SKM-1 (cell line): ENCODE results near the gene KRT76.
"Not testable (repeated sequence)": the region's sequence is repeated elsewhere in the genome, so short reads cannot be mapped to it uniquely, and the experiment has no call there.

ENCODE experiments used
- DNase-seq: peaks from one replicate; lab custom pipeline; 2025; ENCODE audit not compliant: unreplicated experiment; lab: John Stamatoyannopoulos, UW

Gene KRT76

DNA sequence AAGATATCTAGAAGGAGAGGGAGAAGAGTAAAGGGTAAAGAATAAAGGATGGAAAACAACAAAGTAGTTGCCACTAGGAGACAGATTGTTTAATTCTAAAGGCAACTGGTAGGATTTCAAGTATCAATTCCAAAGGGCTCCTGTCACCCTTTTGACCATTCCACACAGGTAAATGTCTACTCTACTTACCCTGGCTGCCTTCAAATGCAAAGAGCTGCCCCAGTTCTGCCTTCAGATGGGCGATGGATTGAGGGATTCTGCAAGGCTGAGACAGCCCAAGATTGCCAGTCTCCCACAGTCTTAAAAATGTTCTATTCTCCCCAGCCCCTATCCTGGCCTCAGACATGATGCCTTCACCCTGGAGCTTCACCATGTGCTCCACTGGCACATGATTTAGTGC lies 11.4 kb downstream of the KRT76 start:
- no peak for DNase-seq

DNA sequence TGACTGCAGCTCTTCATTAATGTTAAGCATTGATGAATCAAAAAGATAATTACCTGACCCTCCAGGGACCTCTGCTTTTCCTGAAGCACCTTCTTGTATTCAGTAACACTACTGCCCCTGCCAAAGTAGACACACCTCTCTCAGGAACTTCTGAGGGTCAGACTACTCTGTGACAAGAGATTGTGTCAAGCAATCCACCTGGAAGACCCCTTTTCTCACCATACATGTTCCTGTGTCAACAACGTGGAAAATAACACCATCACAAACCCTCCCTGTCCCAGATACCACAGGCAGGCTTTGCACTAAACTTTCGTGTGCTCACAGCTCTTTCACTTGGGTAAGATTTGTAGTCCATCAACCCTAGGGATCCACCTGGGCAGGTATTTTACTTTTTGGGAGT lies 13.2 kb downstream of the KRT76 start:
- DNase-seq: no peak

DNA sequence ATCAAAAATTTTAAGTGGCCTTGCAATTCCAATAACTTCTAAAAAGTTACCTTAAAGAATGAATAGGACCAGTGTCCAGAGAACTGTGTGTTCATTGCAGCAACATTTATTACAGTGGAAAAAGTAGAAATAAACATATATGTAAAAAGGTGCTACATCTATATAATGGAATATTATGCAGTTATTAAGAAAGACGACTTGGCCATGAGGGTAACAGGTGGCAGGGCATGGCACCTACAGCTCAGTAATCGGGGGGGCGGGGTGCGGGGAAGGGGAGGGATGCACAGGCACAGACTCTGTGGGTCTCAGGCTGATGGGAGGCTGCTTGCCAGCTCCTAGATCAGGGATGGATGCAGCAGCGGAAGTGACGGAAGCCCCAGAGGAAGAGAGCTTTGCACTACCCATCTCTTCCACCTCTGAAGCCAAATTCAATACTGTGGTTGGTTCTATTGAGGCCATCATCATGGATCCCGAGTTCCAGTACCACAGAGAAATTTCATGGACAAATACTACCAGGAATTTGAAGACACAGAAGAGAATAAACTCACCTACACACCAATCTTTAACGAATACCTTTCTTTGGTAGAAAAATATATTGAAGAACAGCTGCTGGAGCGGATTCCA lies 14.0 kb downstream of the KRT76 start:
- no peak for DNase-seq

DNA sequence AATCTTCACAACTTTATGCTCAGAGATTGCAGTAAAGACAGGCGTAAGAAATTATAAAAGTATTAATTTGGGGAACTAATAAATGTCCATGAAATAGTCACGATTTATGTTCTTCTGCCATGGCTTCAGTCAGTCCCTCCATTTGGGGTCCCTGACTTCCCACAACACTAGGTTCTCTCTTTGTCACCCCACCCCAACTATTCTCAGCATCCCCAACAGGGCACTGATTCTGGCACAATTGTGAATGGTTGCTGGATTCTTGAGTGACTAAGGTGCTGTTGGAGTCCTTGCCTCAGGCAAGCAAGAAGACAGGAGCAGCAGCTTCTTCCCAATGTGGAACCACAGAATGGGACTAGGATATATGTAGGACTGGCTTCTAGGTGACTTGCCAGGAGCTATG lies 15.3 kb downstream of the KRT76 start:
- no peak for DNase-seq

DNA sequence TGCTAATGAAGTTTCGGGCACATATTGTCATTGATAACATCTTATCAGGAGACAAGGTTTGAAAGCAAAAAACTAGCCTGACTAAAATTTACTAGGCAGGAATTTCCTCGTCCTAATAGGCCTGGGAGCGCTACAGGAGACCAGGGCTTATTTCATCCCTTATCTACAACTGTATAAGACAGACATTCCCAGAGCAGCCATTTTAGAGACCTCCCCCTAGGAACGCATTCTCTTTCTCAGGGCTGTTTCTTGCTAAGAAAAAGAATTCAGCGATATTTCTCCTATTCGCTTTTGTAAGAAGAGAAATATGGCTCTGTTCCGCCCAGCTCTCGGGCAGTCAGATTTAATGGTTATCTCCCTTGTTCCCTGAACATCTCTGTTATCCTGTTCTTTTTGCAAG lies 15.9 kb downstream of the KRT76 start:
- DNase-seq: not testable (repeated sequence)

DNA sequence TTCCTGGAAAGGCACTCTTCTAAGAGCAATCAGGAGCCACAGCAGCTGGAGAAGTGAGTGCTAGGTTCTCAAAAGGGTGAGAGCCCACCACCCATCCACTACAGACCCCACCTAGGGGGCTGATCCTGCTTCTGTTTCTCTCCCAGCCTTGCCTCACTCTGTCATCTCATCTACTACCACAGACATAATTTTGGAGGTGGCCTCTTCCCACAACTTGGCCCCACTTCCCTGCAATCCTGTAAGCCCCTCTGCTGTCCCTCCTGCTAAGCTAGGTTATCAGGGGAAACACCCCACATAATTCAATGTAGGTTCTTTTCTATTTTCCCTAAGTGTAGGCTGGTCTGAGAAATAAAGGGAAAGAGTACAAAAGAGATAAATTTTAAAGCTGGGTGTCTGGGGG lies 16.5 kb downstream of the KRT76 start:
- DNase-seq: no peak

DNA sequence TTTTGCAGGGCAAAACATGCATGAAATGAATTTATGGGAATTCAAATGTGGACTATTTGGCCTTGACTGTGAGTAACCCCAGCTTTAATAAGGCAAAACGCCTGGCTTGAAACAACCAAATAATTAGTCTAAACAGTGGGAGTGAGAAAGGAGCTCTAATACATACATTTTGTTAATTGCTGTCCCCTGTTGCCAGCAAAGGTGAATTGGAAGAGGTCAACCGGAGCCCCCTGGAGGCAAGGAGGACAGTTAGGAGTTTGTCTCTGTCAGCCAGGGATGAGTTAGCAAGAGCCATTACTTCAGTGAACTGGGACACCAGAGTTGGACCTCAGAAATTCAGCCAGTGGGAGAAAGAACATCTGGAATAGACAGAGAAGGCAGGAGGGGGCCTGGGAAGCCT lies 17.4 kb downstream of the KRT76 start:
- no peak for DNase-seq

DNA sequence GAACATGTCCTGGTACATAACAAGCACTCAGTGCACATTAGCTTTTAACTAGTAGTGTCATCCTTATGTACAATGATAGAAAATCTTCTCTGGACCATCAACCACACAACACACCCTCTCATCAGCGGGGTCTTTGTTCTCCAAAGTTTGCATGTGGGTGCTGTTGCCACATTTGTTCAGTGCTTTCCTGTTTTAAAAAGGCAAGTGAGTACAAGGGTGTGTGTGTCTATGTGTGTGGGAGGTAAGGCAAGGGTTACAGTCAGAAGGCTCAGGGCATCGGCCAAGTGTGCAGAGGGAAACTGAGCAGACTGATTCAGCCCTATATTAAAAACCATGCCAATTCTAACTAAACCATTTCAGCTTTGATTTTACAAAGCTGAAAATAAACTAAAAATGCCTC lies 17.9 kb downstream of the KRT76 start:
- DNase-seq: no peak

DNA sequence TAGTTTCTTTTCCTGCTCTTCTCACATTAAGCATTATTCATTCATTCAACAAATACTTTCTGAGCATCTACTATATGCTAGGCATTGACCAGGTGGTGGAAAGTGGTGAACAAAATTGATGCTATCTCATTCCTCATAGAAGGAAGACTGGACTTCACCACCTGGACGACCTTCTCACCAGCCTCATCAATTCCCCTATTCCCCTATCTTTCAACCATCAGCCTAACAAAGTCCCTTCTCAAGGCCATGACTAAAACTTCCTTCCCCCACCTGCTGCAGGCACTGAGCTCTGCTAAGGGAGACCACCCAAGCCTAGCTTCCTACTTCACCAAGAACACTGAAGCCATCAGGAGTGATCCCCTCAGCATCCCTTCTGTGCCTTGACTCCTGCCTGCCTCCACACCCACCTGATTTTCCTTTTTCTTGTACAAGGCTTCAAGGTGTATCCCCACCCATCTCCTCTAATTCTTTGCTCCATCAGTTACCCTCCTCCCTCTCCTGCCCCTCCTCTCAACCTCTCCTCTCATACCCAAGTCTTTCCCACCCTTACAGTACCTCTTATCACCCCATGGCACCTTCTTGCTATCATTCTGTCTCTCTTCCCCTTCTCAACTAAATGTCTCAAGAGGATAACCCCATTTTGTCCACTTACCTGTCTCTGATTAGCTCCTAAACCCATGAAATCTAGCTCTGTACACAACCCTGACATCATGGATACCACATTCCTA lies 19.5 kb downstream of the KRT76 start:
- DNase-seq: no peak

DNA sequence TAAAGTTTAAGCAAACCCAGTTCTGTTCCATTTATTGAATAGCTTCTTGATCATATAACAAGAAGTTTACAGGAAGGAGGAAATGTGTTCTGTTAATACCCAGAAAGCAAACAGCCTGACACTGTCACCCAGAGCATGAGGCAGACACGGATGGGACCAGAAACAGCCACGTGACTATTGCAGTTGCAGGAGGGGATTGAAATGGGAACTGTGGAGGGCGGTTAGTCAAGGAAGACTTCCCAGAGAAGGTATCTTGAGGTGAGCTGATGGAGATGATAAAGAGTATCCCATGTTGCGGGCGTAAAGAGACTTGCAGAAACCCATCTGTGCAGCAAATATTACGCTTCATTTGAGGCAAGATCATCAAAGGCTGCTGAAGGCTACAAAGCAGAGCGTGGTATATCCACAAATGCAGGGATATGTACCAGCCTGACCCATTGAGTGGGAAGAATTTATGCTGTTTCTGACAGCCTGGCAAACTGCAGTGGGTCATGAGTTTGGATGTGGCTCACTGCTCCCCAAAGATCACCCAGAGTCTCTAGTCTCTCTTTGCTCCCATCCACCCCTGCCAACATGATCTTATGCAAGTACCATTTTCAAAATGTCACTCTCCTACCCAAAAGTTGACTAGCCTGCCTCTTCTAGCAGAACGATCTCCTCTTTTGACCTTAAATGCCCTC lies 20.7 kb downstream of the KRT76 start:
- no peak for DNase-seq

DNA sequence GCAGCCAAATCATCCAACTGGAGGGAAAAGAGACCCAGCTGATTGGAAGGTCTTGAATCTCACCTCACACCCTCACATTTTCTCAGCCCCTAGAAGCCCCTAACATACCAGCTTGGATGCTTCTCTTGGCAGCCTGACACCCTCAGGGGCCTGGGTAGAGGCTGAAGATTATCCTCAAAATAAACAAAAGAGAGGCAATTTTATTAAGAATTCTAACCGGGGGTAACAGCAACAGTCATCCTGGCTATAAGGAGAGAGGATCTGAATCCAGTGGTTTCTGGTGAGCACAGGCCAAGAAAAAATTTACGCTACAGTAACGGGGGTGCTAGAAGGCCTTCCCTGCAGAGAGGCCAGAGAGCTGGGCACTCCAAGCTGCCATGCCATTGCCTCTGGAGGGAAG lies 21.6 kb downstream of the KRT76 start:
- DNase-seq: no peak

DNA sequence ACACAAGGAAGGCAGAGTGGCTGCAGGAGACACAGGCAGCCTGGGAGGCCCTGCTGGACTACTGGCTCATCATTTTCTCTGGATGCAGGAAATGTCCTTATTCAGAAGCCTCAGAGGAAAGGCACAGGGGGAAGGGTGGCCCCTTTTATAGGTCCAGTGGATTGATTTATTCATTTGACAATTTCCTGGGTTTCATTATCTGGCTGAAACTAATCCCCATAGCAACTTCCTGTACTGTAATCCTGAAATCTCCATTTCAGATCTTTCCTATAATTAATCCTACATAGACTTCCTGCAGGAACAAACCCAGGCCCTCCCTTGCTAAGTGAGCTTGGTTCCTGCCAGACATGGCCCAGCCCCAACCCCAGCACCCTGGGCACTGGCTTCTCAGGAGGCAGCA lies 23.0 kb downstream of the KRT76 start:
- no peak for DNase-seq

DNA sequence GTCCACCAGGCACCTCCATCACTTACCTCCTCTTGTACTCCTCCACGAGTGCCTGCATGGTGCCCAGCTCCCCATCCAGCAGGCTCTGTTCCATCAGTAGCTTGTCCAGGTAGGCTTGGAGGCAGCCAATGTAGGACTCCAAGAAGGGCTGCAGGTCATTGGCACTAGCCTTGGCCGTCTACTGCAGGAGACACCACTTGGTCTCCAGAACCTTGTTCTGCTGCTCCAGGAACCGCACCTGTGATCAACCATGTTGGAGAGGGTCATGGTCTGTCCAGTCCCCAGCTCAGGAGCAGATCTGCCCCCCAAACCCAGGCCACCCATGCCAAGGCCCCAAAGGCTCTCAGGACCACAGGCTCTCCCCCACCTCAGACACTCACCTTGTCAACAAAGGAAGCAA lies 23.9 kb downstream of the KRT76 start:
- DNase-seq: no peak

DNA sequence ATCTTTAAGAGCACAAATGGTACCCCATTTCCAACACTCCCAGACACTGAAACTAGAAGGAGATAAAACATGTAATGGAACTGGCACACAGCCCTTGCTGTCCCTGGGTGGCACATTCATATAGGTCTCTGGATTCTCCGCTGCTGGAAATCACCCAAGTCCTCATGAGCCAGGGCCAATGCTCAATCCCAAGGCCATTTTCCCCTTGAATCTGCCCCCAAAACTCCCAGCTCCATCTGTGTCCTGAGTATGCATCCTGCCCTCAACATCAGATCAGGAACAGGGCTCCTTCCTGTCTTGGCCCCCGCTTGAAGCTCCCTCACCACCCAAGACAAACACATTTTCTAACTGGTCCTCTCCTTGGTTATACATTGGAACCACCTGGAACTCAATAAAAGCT lies 24.6 kb downstream of the KRT76 start:
- no peak for DNase-seq

DNA sequence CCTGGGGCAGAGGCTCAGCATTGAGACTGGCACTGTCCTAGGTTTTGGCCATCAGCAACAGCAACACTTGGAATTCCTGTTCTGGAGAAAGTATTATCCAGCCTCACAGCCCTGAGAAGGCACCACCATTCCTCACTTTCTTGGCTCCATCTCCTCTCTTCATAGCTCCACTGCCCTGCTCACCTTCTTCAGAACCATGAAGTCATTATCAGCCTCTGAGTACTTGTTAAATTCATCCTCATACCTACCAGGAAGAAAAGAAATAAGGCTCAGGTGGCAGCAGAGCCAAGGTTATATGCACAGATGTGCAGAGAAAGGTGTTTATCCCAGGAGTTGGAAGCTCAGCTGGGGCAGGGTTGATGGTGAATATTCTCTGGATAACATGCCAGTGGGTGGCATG lies 25.4 kb downstream of the KRT76 start:
- DNase-seq: no peak

DNA sequence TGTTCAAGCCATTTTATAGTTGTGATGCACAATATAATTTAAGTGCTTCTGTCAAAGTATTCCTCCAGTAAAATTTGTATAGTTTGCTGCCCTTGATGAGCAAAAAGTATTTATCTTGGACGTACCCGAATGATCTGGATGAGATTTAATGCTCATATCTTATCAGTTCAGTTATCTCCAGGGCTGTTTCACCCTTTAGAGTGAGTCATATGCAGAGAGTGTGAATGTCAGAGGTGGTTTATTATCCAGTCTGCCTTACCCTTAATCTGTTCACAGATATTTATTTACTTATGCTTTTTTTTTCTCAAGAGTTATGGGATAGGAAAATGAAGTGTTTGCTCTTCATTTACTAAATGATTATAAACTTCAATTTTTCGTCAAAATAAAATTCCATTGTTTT lies 26.6 kb downstream of the KRT76 start:
- DNase-seq: not testable (repeated sequence)

DNA sequence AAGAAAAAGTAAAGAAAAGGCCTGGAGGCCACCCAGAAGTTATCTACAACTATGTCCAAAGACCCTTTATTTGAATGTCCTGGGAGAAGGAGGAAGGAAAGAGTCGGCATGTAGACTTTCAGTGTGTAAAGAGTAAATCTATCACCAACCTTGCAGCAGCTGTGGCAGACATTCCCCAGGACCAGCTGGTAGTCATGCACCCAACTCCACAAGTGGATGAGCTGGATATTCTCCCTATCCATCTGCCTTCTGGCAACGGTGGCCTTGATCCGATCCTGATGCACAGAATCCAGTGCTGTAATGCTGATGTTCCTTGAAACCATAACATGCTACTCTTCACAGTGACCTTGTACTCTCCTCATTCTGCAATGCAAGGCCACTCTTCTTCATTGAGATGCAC lies 27.3 kb downstream of the KRT76 start:
- DNase-seq: no peak

DNA sequence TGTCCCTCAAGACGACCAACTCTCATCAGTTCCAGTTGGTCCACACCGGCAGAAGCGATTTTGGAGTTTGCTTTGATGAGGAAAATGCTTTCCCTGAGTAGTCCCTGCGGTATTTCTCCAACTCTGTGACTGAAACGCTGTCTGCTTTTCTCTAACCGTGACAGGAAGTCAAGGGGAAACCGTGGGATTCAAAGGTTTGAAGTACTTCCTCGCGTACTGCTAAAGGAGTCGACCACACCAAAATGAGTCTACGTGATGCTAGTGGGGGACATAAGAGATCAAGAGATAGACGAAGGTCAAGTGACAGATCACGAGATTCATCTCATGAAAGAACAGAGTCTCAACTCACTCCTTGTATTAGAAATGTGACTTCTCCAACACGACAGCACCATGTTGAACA lies 28.6 kb downstream of the KRT76 start:
- DNase-seq: no peak

DNA sequence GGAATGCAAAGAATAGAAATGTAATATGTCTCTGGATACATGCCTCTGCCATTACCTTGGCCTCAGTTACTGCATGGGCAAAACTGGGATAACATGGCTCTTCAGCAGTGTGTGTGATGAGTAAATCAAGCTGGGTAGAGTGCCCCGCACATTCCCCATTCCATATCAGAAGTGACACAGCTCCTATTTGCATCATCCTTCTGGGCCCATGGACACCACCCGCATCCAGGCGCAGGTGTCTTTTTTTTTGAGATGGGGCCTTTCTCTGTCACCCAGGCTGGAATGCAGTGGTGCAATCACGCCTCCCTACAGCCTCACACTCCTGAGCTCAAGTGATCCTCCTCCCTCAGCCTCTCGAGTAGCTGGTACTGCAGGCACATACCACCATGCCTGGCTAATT lies 31.6 kb downstream of the KRT76 start:
- DNase-seq: no peak

DNA sequence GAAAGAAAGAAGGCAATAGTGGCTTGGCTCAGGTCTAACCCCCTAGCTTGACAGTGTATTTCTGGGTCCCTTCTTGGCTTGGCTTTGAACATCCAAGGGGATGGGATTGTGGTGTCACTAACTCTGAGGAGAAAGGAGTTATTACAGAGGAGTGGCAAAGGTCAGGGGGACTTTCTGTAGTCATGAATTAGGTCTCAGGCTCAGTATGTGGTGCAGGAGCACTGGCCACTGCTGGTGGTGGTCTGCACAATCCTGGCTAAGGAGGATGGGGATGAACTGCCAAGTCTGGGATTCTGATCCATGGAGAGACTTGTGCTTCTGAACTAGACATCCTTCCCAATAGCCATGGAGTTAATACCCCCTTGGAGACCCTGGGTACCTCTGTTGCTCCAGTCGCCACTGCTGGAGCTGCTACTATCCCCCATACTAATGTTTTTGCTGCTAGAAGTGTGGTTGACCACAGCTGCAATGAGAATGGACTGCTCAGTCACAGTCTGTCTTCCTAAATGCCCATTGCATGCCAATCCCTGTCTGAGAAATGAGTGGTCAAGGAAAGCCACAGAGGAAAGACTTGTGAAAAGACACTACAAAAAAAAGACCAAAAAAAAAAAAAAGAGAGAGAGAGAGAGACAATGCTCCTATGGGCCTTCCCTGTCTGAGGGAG lies 32.5 kb downstream of the KRT76 start:
- DNase-seq: no peak

DNA sequence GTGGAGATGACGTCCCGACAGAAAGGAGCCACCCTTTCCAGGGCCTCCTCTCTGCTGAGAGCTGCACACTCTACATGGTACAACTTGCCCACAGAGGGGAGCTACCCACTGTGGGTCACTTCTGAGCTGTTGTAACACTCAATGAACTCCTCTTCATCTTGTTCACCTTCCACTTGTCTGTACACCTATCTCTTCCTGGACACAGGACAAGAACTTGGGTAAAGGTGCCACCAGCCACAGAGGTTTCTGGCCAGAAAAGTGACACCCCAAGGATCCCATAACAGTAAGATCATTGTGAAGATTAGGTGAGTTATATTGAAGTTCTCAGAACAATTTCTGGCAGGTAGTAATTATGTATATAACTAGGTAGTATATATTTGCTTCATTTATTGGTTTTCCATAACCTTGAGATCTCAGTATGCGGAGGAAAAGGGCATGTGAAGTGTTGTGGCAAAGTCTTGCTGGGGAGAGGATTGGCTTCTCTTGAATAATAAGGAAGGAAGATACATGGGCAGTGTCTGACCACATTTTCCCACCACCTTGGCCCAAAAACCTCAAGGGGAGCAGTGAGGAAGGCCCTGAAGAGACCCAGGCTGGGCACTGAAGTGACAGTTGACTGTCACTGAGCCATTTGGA lies 34.2 kb downstream of the KRT76 start:
- DNase-seq: no peak

DNA sequence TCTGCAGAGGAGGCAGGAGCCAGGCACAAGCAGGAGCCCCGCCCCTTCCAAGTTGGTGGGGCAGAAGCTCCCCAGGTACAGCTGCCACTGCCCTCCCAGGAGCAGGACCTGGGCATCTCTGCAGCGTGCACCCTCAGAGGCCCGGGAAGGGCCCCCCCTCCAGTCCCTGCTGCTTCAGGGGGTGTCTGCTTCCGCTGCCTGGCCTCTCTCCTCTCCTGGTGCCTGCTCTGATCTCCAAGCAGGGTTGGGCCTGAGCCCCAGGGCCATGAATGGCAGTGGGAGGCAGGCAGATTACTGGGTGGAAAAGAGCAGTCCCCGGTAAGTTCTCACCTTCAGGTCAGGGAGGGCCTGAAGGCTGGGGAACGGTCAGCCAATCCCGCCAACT lies 35.0 kb downstream of the KRT76 start:
- no peak for DNase-seq
